ENCODE measurements around the gene CXCL8. TPM values are rescaled to one million over a fixed set of nuclear protein-coding genes. Genes with fewer than 3 reads are reported as not detected.
"Not testable (repeated sequence)": the region's sequence is repeated elsewhere in the genome, so short reads cannot be mapped to it uniquely, and the experiment has no call there.

Gene CXCL8
- 0.49 TPM for total RNA-seq

- Histone ChIP-seq H3K27ac (no peak within 1 kb of the TSS), H3K4me1 (no peaks in the 10 kb centered on the region), H3K4me3 (no peak within 1 kb of the TSS), H3K9me3 (no peaks in the 10 kb centered on the region), H3K36me3 (no peaks in the 10 kb centered on the region), H3K27me3 (no peaks in the 10 kb centered on the region)
- no peak for DNase-seq (ENCODE audit: extremely low spot score in 2 of 2)
- intact Hi-C loops (cut with DNase I), result no loop called here
- TF ChIP-seq POLR2AphosphoS5 (IDR thresholded peaks at IDR 0.05; ENCODE audit: insufficient read depth in 1 of 2, low read depth in 1 of 2) (peak; percentile 17 to 62), CTCF (IDR thresholded peaks at IDR 0.05) (no peak)
Observed at GRCh38 chr4:73740353-73740778, at the start of gene CXCL8. TSS of gene CXCL8 (plus strand) at chr4:73740569. CDS start at chr4:73740659, 90 bp downstream.

GRCh38 chr4:73691201-73691600, 49.2 kb upstream of the CXCL8 start:
- H3K9me3 ChIP-seq; intact Hi-C loops (cut with DNase I); H3K36me3 ChIP-seq: not testable (repeated sequence)

GRCh38 chr4:73691759-73692158, 48.6 kb upstream of the CXCL8 start:
- intact Hi-C loops (cut with DNase I), result no loop called here
- no peaks in the 10 kb centered on the region for H3K9me3 ChIP-seq
- no peak overlapping the region for H3K4me3 ChIP-seq
- no peaks in the 10 kb centered on the region for H3K4me1 ChIP-seq
- DNase-seq (ENCODE audit: extremely low spot score in 2 of 2), result no peak
- H3K36me3 ChIP-seq, result no peaks in the 10 kb centered on the region
- TF ChIP-seq POLR2A (IDR thresholded peaks at IDR 0.05) (no peak), CTCF (IDR thresholded peaks at IDR 0.05) (no peak), POLR2AphosphoS5 (IDR thresholded peaks at IDR 0.05; ENCODE audit: insufficient read depth in 1 of 2, low read depth in 1 of 2) (no peak)
- no peak overlapping the region for H3K27ac ChIP-seq
- H3K27me3 ChIP-seq, result no peaks in the 10 kb centered on the region

More at GRCh38 chr4:73691201-73691600, 49.2 kb upstream of the CXCL8 start:
- H3K4me1 ChIP-seq; H3K4me3 ChIP-seq; H3K27me3 ChIP-seq; H3K27ac ChIP-seq; DNase-seq (ENCODE audit: extremely low spot score in 2 of 2): not testable (repeated sequence)

GRCh38 chr4:73692254-73692653, 48.1 kb upstream of the CXCL8 start:
- H3K27me3 ChIP-seq, result no peaks in the 10 kb centered on the region
- no peaks in the 10 kb centered on the region for H3K9me3 ChIP-seq
- no peak for DNase-seq (ENCODE audit: extremely low spot score in 2 of 2)
- no peaks in the 10 kb centered on the region for H3K4me1 ChIP-seq
- intact Hi-C loops (cut with DNase I), result no loop called here
- H3K36me3 ChIP-seq, result no peaks in the 10 kb centered on the region
- no peak overlapping the region for H3K4me3 ChIP-seq
- TF ChIP-seq CTCF (IDR thresholded peaks at IDR 0.05), result no peak
- TF ChIP-seq POLR2A (IDR thresholded peaks at IDR 0.05), result no peak
- no peak for TF ChIP-seq POLR2AphosphoS5 (IDR thresholded peaks at IDR 0.05; ENCODE audit: insufficient read depth in 1 of 2, low read depth in 1 of 2)
- no peak overlapping the region for H3K27ac ChIP-seq

GRCh38 chr4:73692701-73693100, 47.7 kb upstream of the CXCL8 start:
- no peak overlapping the region for H3K4me3 ChIP-seq
- no peaks in the 10 kb centered on the region for H3K4me1 ChIP-seq
- no peak for TF ChIP-seq CTCF (IDR thresholded peaks at IDR 0.05)
- TF ChIP-seq POLR2A (IDR thresholded peaks at IDR 0.05), result no peak
- TF ChIP-seq POLR2AphosphoS5 (IDR thresholded peaks at IDR 0.05; ENCODE audit: insufficient read depth in 1 of 2, low read depth in 1 of 2), result no peak
- no peak for DNase-seq (ENCODE audit: extremely low spot score in 2 of 2)
- no peaks in the 10 kb centered on the region for H3K27me3 ChIP-seq
- no peaks in the 10 kb centered on the region for H3K9me3 ChIP-seq
- intact Hi-C loops (cut with DNase I), result no loop called here
- no peaks in the 10 kb centered on the region for H3K36me3 ChIP-seq
- H3K27ac ChIP-seq, result no peak overlapping the region

GRCh38 chr4:73693811-73694210, 46.6 kb upstream of the CXCL8 start:
- Histone ChIP-seq H3K4me1 (no peaks in the 10 kb centered on the region), H3K27me3 (no peaks in the 10 kb centered on the region), H3K27ac (no peak overlapping the region), H3K4me3 (no peak overlapping the region), H3K36me3 (no peaks in the 10 kb centered on the region), H3K9me3 (no peaks in the 10 kb centered on the region)
- TF ChIP-seq POLR2A (IDR thresholded peaks at IDR 0.05), result no peak
- TF ChIP-seq POLR2AphosphoS5 (IDR thresholded peaks at IDR 0.05; ENCODE audit: insufficient read depth in 1 of 2, low read depth in 1 of 2), result no peak
- TF ChIP-seq CTCF (IDR thresholded peaks at IDR 0.05), result no peak
- intact Hi-C loops (cut with DNase I), result no loop called here
- no peak for DNase-seq (ENCODE audit: extremely low spot score in 2 of 2)
